IMR-90 (cell line): Measurements from ENCODE around the gene LCN2. TPM values are rescaled to one million over a fixed set of nuclear protein-coding genes. Genes with fewer than 3 reads are reported as not detected.
A peak's percentile ranks its signal among the peaks of the same experiment; 100 is the strongest.

Source experiments
- ATAC-seq: fragments of 200-7000 bp; cut with Tn5 transposase; 2 replicates; pipeline ENCODE4 v1.9.1; 2020; ENCODE audit warnings: low read depth, mild to moderate bottlenecking, moderate library complexity
- BruUV-seq: library from RNA; stranded (reverse); fragments of 400-500 nt; replicated peaks from 2 replicates; lab custom pipeline; 2021; lab: Mats Ljungman, UMichigan
- CTCF ChIA-PET: fragments of 300-600 bp; formaldehyde crosslinking; extraction: SDS; loops from one replicate; lab custom pipeline; 2021; ENCODE audit warnings: antibody characterized with exemption; lab: Yijun Ruan, JAX
- POLR2A ChIA-PET: fragments of 300-600 bp; sonication (Branson Sonifier 250); formaldehyde crosslinking; loops from one replicate; lab custom pipeline; 2022; ENCODE audit warnings: antibody characterized with exemption; ENCODE audit not compliant: unreplicated experiment; lab: Charles Lee
- DNase-seq: peaks from one replicate; pipeline ENCODE4 v3.0.0; 2013
- H2AFZ ChIP-seq: replicated peaks from 2 replicates; pipeline ENCODE3; 2013; ENCODE audit warnings: low read length, mild to moderate bottlenecking; ENCODE audit not compliant: poor library complexity
- H2AK5ac ChIP-seq: 2 replicates; pipeline ENCODE4 v1.6.1; 2013; ENCODE audit warnings: low read depth, low read length, inconsistent platforms
- H2AK9ac ChIP-seq: replicated peaks from 2 replicates; pipeline ENCODE3; 2013; ENCODE audit warnings: mild to moderate bottlenecking, low read depth, low read length, moderate library complexity; ENCODE audit not compliant: poor library complexity
- H2BK120ac ChIP-seq: 2 replicates; pipeline ENCODE4 v1.6.1; 2013; ENCODE audit warnings: low read depth, low read length, inconsistent platforms
- H2BK15ac ChIP-seq: 3 replicates; pipeline ENCODE4 v1.6.1; 2013; ENCODE audit warnings: low read depth, low read length, inconsistent platforms
- H2BK20ac ChIP-seq: 2 replicates; pipeline ENCODE4 v1.6.1; 2013; ENCODE audit warnings: low read depth, mild to moderate bottlenecking, inconsistent platforms, low read length, moderate library complexity
- H2BK5ac ChIP-seq: 2 replicates; pipeline ENCODE4 v1.6.1; 2013; ENCODE audit warnings: mild to moderate bottlenecking, low read depth, low read length, inconsistent platforms; ENCODE audit not compliant: poor library complexity, severe bottlenecking
- H3K14ac ChIP-seq: replicated peaks from 2 replicates; pipeline ENCODE4 v1.6.1; 2013; ENCODE audit warnings: low read depth, low read length, inconsistent platforms
- H3K18ac ChIP-seq: 2 replicates; pipeline ENCODE4 v1.6.1; 2013; ENCODE audit warnings: low read depth, low read length, control low read depth
- H3K23ac ChIP-seq: 2 replicates; pipeline ENCODE4 v1.6.1; 2013; ENCODE audit warnings: low read depth, low read length, inconsistent platforms
- H3K27ac ChIP-seq: 2 replicates; pipeline ENCODE4 v1.5.1; 2013; ENCODE audit warnings: mild to moderate bottlenecking, control low read depth, low read length; ENCODE audit not compliant: insufficient read depth
- H3K27me3 ChIP-seq: 2 replicates; pipeline ENCODE4 v1.6.1; 2013; ENCODE audit warnings: low read length; ENCODE audit not compliant: control insufficient read depth, insufficient read depth
- H3K36me3 ChIP-seq: 2 replicates; pipeline ENCODE4 v1.6.1; 2013; ENCODE audit warnings: low read length, mixed read lengths; ENCODE audit not compliant: control insufficient read depth, insufficient read depth
- H3K4ac ChIP-seq: 2 replicates; pipeline ENCODE4 v1.6.1; 2013; ENCODE audit warnings: low read depth, low read length, inconsistent platforms
- H3K4me1 ChIP-seq: 2 replicates; pipeline ENCODE4 v1.6.1; 2013; ENCODE audit warnings: low read length, mixed read lengths; ENCODE audit not compliant: control insufficient read depth, insufficient read depth
- H3K4me2 ChIP-seq: 2 replicates; pipeline ENCODE4 v1.6.1; 2013; ENCODE audit warnings: low read depth, mild to moderate bottlenecking, control low read depth, low read length, moderate library complexity
- H3K4me3 ChIP-seq: 2 replicates; pipeline ENCODE4 v1.5.1; 2013; ENCODE audit warnings: low read depth, mild to moderate bottlenecking, control low read depth, low read length, moderate library complexity; ENCODE audit not compliant: insufficient read depth
- H3K56ac ChIP-seq: 2 replicates; pipeline ENCODE4 v1.6.1; 2013; ENCODE audit warnings: low read length, inconsistent platforms; ENCODE audit not compliant: insufficient read depth; ENCODE audit errors: extremely low read depth
- H3K79me1 ChIP-seq, 2 experiments: 2 replicates each; pipeline ENCODE4 v1.6.1; 2013; ENCODE audit warnings: low read length in 2 of 2, inconsistent platforms in 1 of 2, low read depth in 1 of 2
- H3K9ac ChIP-seq: 2 replicates; pipeline ENCODE4 v1.6.1; 2013; ENCODE audit warnings: low read depth, low read length, control low read depth
- H3K9me1 ChIP-seq: 2 replicates; pipeline ENCODE4 v1.6.1; 2013; ENCODE audit warnings: low read length, inconsistent platforms; ENCODE audit not compliant: insufficient read depth
- H3K9me3 ChIP-seq: 2 replicates; pipeline ENCODE4 v1.6.1; 2013; ENCODE audit warnings: low read length; ENCODE audit not compliant: control insufficient read depth, insufficient read depth
- H4K20me1 ChIP-seq: 2 replicates; pipeline ENCODE4 v1.6.1; 2013; ENCODE audit warnings: low read length, inconsistent platforms; ENCODE audit not compliant: insufficient read depth
- H4K5ac ChIP-seq: 2 replicates; pipeline ENCODE4 v1.6.1; 2013; ENCODE audit warnings: mild to moderate bottlenecking, low read depth, low read length, control low read depth
- H4K8ac ChIP-seq, 2 experiments: 2 replicates each; pipeline ENCODE4 v1.6.1; 2013; ENCODE audit warnings: low read depth in 2 of 2, low read length in 2 of 2, control low read depth in 1 of 2, inconsistent platforms in 1 of 2
- H4K91ac ChIP-seq: 2 replicates; pipeline ENCODE4 v1.6.1; 2013; ENCODE audit warnings: low read depth, low read length, inconsistent platforms; ENCODE audit not compliant: insufficient read depth
- BHLHE40 ChIP-seq: fragments of 150-350 bp; IDR thresholded peaks from 2 replicates; pipeline ENCODE4 v1.6.1; 2016; ENCODE audit warnings: mild to moderate bottlenecking, low read depth, low read length
- CHD1 ChIP-seq: IDR thresholded peaks from 2 replicates; pipeline ENCODE4 v1.6.1; 2012; ENCODE audit warnings: low read depth, low read length, improper control_type of control experiment
- MAZ ChIP-seq: IDR thresholded peaks from 2 replicates; pipeline ENCODE4 v1.6.1; 2012; ENCODE audit warnings: low read depth, mild to moderate bottlenecking, low read length, improper control_type of control experiment, moderate library complexity, borderline replicate concordance
- WGBS, 2 experiments: methylation state at CpG; one replicate each; pipeline versions ENCODE4 v1.1.5 to v1.1.7; 2013; ENCODE audit warnings: missing lambda C conversion rate in 2 of 2; ENCODE audit not compliant: insufficient read length in 1 of 2; ENCODE audit errors: extremely low coverage in 2 of 2; 5-methylcytosine and 5-hydroxymethylcytosine counted together
- dilution Hi-C: fragments of 300-500 bp; cut with HindIII; formaldehyde crosslinking; loops from one replicate; pipeline ENCODE4 v1.14.3; 2018; ENCODE audit warnings: low sequenced_read_pairs; ENCODE audit not compliant: unreplicated experiment
- in situ Hi-C: fragments of 300-500 bp; cut with MboI; formaldehyde crosslinking; loops from 3 replicates; pipeline ENCODE4 v1.14.3; 2019; ENCODE audit warnings: low sequenced_read_pairs, inconsistent platforms, mixed read lengths
- intact Hi-C: fragments of 100-400 bp; cut with micrococcal nuclease; formaldehyde crosslinking; loops from 2 replicates; pipeline ENCODE4 v1.10.0; 2022
- polyA plus RNA-seq, 3 experiments: library from polyadenylated mRNA; depleted of rRNA; stranded (reverse); fragments of >200 nt; gene quantifications; 2 replicates each; pipeline ENCODE4 v1.2.3, GENCODE V29; 2012; ENCODE audit warnings: low replicate concordance in 1 of 3
- total RNA-seq: library from RNA; depleted of rRNA; stranded (reverse); fragments of >200 nt; gene quantifications from 2 replicates; pipeline ENCODE4 v1.2.3, GENCODE V29; 2012
- TF ChIP-seq, protein P1 (sequence below): conservative IDR thresholded peaks from 2 replicates; pipeline ENCODE4 v1.5.1; 2012; ENCODE audit warnings: mild to moderate bottlenecking, low read depth, low read length, improper control_type of control experiment

Gene LCN2
- total and polyA plus RNA-seq, 2 of the 4 experiments (the other 2 are of a cell fraction), result not detected

DNA sequence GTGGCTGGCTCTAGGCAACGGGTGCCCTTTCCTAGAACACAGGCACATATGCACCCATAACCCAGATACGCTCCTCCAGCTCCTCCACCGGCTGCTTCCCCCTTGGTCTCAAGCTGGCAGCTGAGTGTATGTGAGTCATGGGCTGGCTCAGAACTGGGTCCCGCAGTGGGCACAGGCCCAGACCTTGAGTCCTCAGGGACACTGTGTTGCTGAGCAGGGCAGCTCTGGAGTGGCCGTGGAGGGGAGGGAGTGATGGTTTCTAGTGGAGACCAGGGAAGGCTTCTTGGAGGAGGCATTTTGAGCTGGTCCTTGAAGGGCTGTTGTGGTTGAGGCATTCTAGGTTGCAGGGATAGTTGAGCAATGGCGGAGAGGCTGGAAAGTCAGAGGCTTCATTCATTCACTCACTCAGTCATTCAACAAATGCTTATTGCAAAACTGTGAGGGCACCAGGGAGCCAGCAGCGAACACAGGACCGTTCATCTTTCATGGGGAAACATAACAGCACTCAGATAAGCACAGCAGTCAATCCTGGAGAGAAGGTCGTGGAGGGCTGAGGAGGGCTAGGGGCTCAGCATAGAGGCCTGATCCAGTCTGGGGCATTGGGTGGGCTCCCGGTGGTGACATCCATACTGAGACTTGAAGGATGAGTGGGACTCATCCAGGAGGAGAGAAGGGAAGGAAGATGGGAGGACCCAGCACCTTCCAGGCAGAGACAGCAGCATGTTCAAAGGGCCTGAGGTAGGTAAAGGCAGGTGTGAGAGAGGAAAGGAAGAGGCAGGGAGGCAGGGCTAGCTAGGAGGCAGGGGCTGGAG lies 13.2 kb downstream of the LCN2 start:
- H4K8ac ChIP-seq, result no peak overlapping the region
- DNase-seq (no peak), ATAC-seq (no peak)
- peaks cover 11% of the 10 kb centered on the region for H4K20me1 ChIP-seq
- H3K9me3 ChIP-seq, result no peaks in the 10 kb centered on the region
- H4K5ac ChIP-seq, result no peak overlapping the region
- H3K4me2 ChIP-seq, result no peak overlapping the region
- no peak overlapping the region for H2AK5ac ChIP-seq
- no peak overlapping the region for H3K18ac ChIP-seq
- H3K27me3 ChIP-seq, result no peaks in the 10 kb centered on the region
- peak overlapping the region; percentile 34 for H2AK9ac ChIP-seq
- no peak overlapping the region for H3K4ac ChIP-seq
- no peak overlapping the region for H2BK15ac ChIP-seq
- in situ Hi-C loops (no loop called here), intact Hi-C loops (no loop called here), dilution Hi-C loops (no loop called here)
- CTCF ChIA-PET, result no interaction called here
- POLR2A ChIA-PET, result no interaction called here
- H3K4me1 ChIP-seq, result peaks cover 1% of the 10 kb centered on the region; the same call in 1 of the 2 replicates
- H2BK120ac ChIP-seq, result no peak overlapping the region
- BruUV-seq, result no TSS peak
- H2AFZ ChIP-seq, result no peak overlapping the region
- no peak overlapping the region for H3K4me3 ChIP-seq
- H4K91ac ChIP-seq, result no peak overlapping the region
- no peak overlapping the region for H2BK5ac ChIP-seq
- no peak overlapping the region for H3K27ac ChIP-seq
- WGBS, 2 experiments, result 80% methylated on average over 3 of the region's 10 CpGs; no CpG with 5 or more reads in 1 of the 2 experiments
- peaks cover 5% of the 10 kb centered on the region for H3K9me1 ChIP-seq
- H3K14ac ChIP-seq, result no peak overlapping the region
- no peak overlapping the region for H3K56ac ChIP-seq
- TF ChIP-seq BHLHE40 (no peak), MAZ (no peak), CHD1 (no peak)
- TF ChIP-seq, protein P1, sequence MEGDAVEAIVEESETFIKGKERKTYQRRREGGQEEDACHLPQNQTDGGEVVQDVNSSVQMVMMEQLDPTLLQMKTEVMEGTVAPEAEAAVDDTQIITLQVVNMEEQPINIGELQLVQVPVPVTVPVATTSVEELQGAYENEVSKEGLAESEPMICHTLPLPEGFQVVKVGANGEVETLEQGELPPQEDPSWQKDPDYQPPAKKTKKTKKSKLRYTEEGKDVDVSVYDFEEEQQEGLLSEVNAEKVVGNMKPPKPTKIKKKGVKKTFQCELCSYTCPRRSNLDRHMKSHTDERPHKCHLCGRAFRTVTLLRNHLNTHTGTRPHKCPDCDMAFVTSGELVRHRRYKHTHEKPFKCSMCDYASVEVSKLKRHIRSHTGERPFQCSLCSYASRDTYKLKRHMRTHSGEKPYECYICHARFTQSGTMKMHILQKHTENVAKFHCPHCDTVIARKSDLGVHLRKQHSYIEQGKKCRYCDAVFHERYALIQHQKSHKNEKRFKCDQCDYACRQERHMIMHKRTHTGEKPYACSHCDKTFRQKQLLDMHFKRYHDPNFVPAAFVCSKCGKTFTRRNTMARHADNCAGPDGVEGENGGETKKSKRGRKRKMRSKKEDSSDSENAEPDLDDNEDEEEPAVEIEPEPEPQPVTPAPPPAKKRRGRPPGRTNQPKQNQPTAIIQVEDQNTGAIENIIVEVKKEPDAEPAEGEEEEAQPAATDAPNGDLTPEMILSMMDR, result no peak
- H3K79me1 ChIP-seq, result peaks cover 10 to 47% of the 10 kb centered on the region in 2 experiments
- no peak overlapping the region for H3K23ac ChIP-seq
- peaks cover 43% of the 10 kb centered on the region for H3K36me3 ChIP-seq
- no peak overlapping the region for H3K9ac ChIP-seq
- H2BK20ac ChIP-seq, result no peak overlapping the region
